ENCODE results near the gene CDK5R2.

CDK5R2 gene

DNA sequence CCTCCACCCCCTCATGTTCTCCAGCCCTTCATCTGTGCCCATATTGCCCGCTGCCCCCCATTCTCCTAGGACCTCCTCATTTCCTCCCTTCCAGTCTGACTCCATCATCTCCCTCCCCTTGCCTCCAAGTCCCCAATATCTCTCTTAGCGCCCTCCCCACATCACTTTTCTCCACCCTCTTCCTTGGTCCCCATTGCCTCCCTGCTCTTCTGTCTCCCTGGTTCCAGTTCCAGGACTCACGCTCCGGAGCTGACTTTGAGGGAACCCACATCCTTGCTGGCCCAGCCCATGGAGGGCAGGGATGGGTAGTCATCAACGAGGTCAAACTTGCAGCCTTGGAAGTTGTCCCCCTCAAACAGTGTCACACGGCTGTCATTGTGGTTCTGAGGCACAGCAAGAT, 31.1 kb downstream of the CDK5R2 start:
- no peak for DNase-seq

DNA sequence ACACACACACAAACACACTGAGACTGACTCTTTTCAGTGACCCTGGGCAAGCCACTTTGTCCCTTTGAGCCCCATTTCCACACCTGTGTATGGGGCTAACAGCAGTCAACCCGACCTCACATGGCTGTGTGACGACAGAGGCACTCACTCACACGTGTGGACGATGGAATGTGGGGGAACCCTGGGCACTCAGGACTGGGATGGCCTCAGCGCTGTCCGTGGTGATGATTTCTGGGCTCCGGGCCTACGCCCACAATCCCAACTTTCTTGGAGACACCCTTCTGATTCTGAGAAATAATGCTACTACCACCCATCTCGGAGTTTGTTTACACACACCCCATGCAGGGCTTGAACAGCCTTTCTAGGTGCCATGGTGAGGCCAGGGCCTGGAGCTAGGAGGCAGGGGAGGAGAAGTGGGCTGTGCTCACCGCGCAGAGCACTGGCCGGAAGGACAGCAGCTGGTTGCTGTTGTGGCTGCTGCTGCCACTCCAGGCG, 32.3 kb downstream of the CDK5R2 start:
- no peak for DNase-seq

DNA sequence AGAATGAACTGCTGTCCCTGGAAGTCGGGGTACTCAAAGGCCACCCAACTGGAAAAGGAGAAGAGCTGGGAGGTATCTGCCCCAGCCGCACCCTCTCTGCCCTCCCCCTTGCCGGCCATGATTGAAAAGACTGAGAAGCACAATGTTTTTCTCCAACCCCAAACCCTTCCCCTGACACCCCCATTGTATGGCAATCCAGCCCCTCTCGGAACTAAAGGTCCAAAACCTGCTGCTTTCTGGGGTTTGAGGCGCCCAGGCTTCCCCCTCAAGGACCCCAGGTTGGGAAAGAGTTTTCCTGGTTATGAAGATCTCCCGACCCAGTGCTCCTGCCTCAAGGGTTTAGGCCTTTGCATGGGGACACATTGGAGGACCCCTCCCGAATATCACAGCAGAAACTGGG, 32.7 kb downstream of the CDK5R2 start:
- no peak for DNase-seq

DNA sequence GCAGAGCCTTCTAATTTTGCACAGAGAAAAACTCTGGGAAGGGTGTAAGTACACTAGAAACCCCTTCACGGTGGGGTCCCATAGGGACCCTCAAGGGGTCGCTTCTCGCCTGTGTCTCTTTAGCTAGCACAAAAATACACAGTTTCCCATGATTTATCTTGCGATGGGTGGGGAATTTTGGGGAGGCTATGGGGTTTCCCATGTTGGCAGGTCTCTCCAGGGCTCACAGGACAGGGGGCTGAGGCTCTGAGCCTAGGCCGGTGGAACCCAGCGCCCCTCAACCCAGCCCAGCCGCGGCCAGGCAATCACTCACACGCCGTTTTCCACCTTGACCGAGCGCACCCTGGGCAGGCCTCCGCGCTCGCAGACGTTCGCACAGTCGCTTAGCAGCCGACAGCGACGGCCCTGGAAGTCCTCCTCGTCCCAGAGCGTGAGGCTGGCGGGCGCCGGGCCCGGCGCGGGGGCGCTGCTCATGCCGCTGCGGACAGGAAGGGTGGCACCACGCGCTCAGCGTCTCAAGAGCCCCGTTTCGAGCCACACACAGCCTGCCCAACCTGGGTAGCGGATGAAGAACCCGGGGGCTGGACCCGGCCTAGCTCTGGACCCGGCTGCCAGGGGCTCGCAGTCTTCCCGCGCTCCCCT, 33.4 kb downstream of the CDK5R2 start:
- DNase-seq = no peak

DNA sequence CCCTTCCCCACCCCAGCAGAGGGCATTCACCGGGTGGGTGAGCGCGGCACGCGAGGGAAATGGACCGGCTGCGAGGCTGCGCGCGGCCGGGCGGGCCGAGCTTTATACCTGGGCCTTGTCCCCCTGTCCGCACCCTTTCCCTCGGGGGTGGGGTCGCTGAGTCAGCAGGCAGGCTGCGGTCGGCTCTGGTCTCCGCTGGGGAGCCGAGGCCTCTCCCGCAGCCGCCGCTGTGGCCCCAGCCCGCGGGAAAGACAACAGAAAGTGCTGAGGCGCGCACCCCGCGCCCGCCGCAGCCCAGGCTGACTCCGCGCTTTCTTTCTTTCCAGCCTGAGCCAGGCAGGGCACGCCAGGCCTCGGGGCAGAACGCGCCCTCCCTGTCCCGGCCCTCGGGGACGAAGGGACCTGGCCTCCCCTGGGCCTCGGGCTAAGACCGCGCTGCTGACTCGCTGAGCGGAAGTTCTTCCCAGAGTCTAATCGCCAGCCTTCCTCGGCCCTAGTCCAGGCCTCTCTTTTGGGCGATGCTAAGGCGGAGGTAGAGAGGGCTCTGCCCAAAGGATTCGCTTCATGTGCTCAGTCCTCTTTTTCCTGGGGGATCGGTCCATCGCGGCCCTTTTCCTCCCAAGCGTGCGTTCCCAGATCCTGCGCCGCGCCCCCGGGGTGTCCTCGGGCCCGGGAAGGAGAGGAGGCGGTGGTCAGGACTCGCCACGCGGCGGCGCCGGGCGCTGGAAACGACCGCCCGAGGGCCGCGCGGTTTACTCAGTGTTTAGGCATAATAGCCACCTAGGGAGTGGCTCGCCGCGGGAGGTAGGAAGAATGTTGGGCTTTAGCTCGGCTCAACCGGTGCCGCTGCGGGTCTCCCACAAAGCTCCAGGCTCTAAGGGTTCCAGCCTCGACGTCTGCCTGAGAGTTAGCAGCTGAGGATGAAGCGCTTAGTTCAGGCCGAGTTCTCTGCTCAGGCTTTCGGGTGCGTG, 34.2 kb downstream of the CDK5R2 start, which contains the start of gene CRYBA2:
CRYBA2 (minus strand) TSS at position 78 of the 971 bp plus-strand sequence. CDS start 246 bp downstream, outside the sequence.
- DNase-seq = no peak

DNA sequence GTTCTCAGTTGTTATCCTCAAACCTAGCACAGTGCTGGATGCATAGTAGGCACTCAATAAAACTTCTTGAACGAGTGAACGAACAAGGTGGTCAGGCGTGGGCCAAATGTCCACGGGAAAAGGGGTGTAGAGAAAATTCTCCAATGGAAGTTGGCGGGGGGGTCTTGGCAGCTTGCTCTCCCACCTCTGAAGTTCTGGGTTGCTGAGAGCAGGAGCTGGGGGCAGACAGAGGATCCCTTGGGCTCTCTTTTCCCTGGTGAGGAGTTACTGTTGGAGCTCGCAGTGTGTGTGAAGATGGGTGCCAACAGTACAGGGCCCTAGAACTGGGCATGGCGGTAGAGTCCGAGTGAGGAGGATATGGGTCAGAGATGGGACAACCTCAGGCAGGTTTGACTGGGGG, 36.1 kb downstream of the CDK5R2 start:
- no peak for DNase-seq

DNA sequence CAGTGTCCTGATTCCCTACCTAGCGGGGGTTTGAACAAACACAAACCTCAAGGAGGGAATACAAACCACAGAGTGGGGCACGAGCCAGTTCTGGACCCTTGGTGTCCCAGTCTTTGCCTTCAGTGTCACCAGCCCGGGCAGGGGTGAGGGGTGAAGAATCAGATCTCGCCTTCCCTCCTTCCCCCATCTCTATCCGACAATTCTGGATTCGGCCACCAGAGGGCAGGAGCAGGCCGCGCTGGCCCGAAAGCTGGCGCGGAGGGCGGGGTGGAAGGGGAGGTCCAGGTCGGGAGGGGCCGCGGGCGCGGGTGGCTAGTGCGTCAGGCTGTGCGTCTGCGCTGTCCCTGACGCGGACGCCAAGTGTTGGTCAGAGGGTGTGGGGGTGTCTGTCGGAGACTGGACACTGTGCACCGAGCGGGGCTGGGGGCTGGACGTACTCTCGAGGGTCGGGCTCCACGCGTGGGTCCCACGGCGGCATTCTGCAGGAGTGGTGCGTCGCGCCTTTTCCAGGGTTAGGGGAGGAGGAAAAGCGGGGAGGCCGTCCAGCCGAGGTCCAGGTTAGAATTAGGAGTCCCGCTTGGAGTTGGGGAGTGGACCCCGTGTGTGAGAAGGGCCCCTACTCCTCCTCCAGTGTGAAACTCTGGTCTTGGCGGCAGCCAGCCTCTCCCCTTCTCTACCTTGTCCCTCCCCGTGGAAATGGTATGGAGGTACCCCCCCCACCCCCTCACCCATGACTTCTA, 36.7 kb downstream of the CDK5R2 start:
- peak; percentile 48 for DNase-seq

DNA sequence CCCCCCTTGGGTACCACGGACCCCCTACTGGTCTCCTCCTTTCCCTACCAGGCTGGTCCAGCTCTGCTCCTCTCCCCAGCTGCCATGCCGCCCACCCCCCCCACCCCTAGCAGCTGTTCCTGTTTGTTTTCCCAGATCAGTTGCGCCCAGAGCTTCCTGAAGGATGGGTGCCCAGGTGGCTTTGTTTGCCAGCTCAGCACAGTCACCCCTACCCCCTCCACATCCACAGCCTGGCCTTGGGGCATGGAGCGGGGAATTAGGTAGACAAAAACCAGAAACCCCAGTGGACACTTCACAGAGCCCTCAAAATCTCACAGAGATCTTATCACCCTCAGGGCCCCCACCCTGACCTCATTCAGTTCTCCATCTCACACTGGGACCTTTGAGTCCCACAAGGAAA, 37.5 kb downstream of the CDK5R2 start:
- no peak for DNase-seq

DNA sequence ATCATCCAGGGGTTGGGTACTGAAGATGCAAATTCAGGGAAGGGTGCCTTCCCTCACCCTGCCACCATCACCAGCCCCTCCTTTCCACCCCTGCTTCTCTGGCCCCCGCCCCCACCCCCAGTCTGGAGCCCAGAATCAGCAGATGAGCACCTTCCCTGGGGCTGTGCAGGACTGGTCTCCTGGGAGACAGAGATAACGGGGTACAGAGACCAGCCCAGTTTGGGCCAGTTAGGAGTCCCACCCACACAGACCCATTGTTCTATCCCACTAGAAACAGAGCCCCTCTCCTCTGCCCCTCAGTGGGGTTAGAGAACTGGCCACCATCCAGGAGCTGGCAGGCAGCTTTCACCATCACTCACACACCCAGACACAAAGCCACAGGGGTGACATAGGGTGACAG, 38.3 kb downstream of the CDK5R2 start:
- DNase-seq = no peak

DNA sequence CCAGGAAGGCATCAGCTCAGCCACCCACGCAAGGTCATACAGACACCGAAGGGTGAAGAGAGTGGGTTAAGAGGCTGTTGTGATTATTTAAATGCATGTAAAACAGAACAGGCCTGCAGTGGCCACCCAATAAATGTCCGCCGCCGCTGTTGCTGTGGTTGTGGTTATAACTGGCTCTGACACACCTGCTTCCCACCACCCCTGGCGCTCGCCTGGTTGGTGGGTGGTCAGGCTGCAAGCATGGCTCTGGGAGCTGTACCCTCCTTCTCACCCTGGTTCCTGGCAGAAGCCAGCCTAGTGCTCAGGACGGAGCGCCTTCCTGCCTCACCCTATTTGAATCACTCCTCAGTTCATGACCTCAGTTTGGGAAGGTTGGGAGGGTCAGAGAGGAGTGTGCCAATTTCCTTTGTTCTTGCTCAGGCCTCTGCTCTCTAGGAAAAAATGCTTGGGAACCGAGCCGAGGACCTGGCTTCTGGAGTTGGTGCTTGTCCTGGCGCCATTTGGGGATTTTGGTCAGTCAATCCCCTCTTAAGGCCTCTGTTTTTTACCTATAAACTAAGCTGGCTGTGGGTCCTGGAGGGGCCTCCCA, 39.0 kb downstream of the CDK5R2 start:
- DNase-seq = no peak

DNA sequence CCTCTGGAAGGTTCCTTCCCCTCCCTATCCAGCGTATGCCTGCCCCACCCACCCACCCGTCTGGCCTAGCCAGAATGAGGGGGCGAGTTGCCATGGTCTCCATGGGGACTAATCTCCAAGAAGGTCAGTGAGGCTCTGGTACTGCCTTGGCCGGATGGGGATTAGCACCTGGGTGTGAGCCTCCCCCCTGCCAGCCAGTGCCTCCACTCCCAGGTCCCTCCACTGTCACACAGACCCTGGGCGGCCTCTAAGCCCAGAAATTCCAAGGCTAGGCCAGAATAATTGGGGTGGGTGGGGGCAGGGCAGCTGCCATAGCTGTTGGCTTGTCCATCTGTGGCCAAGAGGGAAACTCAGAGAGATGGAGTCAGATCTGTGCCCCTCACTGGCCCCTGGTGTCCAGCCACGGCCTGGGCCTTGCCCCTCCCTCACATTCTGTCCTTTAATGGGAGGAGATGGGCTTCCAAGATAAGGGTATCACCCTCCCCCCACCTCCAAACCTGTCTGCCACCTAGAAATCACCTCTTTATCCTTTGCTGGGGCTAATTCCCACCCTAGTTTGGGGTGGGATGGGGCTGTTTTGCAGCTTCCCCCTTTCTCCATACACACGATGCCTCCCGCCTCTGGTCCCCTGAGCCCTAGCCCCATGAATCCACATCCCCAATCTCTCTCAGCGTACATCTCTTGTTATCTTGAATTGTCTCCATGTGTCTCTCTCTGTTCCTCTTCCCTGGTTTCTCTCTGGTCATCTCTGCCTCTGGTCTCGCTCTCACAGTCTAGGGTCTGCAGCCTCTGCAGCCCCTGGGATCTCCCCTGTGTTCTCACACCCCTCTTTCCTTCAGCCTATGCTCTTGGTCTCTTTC, 39.8 kb downstream of the CDK5R2 start:
- no peak for DNase-seq

DNA sequence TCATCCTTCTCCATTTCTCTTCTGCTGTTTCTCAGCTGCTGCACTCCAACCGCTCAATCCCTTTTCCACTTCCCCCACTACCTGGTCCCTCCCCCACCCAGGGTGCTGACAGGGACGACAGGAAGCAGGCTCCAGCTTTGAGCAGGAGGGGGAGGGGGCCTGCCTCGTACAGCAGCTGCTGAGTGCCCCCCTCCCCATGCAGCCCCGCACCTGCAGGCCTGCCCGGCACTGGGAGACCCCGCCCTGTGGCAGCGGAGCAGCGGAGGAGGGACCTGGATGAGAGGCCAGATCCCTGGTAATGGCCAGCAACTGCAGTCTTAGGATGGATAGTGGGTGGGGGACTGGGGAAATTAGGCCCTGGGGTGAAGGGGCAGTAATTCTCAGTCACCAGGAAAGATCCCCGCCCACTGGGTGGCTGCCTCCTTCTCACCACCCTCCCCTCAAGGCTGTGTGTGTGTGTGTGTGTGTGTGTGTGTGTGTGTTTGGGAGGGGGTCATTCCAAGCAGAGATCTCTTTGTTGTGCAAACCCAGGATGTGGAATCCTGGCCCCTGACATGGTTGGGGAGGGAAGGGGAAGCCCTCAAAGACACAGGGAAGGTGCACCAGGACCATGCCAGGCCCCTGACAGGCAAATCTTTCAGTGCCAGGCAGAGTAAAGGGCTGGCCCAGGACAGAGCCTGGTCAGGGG, 40.6 kb downstream of the CDK5R2 start:
- no peak for DNase-seq

DNA sequence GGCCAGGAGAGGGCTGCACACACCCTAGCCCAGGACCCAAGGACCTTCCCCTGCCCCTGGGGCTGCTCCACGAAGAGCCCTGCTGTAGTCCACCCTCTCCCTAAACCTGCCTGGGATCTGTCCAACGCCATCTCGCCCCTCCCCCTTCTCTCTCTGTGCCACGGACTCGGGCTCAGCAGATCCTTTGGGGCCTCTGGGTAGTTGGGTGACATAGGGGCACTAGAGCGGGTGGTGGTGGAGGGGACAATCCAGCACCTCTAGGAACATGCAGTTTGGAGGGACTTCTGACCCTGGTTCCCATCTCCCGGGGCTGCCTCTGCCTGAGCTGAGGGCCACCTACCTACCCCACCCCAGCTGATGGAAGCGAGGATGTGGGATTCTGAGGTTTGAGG, 41.1 kb downstream of the CDK5R2 start:
- DNase-seq = no peak

DNA sequence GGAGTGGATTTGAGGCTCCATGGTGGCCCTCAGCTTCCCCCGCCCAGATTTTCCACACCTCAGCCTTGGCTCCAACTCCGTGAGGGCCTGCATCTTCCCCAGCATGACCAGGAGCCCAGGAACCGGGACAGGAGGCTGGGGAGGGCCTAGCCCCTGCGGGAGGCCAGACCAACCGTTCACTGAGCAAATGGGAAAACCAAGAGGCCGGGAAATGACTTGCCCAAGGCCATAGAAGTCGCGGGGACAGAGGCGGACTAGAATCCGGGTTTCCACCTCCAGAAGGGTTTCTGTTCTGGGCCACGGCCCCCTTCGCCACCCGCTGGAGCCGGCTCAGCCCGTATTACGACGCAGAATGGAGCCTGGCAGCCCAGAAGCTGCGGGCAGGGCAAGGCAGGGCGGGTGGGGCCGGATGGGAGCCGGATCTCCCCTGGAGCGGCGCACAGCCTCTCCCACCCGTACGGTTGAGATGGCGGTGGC, 41.7 kb downstream of the CDK5R2 start:
- DNase-seq = no peak

DNA sequence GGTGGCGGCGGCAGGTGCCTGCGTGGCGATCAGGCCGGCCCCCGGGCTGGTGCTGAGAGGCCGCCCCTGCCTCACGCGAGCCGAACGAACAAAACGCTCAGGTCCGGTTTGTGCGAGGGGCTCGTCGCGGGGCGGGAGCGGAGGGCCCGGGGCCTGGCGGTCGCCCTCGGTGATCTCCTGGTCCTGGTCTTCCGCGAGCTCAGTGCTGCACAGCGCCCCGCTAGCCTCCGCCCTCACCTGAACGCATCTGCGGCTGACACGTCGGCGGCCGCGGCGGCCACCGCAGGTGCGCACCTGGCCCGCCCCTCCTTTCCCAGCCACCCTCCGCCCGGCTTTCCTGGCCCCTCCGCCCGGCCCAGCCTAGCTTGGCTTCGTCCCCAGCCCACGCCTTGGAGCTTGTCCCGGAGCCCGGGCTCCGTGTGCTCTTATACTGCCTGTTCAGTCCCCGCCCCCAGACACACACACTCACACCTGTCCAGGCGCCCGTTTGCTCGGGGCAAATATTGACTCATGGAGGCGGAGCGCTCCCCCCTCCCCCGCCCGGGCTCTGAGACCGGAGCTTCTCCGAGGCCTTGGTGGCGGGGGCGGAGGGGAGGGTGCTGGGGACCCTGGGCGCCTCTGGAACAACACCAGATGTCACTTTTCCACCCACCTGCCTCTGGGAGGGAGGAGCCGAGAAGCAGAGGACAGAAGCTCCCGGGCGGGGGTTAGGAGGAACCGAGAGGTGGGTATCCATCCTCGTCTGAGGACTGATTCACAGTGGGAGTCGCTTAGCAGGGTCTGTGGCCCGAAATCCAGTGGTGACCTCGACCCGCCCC, 42.3 kb downstream of the CDK5R2 start:
- DNase-seq = no peak

DNA sequence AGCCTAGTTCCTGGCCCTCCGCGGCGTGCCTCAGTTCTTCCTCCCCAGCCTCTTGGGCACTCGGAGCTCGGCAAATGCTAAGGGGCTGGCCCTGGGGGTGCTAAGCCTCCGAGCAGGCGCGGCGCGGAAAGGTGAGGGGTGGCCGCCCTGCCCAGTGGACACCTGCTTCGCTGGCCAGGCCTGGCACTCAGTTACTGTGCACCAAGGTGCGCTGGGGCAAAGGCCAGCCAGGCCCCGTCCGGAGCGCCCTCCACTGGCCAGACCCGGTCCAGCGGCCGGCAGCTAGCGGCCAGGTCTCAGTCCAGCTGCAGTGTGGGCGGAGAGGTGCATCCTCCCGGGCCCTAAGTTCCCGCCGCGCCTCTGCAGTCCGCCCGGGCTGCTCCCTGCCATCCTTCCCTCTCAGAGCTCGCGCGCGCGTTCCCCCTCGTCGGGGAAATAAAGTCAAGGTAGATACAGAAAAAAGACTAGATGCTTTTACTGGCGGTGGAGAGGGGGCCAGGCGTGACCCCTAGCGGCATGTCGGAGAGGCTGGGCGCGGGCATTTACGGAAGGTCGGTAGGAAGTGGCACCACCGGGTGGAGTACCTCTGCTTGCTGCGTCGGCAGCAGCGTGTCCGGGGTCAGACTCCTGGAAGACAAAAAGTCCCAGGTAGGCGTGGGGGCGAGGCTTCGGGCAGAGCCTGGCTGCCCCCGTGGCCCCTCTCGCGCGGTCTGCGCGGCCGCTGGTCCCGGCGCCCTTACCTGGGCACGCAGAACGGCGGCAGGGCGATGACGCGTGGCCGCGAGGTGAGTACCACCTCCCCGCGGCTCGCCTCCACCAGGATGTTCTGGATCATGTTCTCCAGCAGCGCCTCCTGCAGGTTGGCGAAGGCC, 43.2 kb downstream of the CDK5R2 start:
- no peak for DNase-seq

DNA sequence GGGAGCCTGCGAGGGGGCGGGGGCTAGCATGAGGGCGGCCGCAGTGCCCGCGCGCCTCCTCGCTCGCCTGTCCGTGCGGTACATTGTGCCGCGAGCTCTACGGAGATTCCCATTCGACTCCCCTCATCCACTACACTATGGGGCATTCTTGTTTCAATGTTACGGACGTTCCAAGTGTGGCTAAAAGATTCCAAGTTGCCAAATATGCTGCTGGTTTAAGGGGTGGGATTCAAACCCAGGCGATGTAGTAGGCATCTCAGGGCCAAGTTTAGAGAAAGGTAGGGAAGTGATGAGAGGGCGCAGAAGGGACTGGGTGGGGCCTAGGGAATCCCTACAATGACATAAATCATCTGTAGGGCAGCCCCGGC, 43.8 kb downstream of the CDK5R2 start:
- DNase-seq = no peak

DNA sequence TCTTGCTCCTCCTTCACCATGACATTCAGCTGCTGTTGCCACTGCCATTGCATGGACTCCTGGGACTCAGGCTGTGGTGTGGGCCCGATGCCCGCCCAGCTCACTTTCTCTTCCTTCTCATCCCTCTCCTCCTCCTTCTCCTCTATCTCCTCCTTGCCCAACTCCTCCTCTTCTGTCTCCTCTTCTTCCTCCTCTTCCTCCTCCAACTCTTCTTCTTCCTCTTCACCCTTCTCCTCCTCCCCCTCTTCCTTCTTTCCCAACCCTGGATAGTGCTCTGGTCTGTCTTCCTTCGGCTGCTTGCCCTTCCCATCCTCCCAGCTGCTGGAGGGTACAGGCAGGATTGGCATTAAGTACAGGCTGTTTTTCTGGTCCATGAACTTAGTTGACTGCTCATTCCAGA, 44.5 kb downstream of the CDK5R2 start:
- no peak for DNase-seq

DNA sequence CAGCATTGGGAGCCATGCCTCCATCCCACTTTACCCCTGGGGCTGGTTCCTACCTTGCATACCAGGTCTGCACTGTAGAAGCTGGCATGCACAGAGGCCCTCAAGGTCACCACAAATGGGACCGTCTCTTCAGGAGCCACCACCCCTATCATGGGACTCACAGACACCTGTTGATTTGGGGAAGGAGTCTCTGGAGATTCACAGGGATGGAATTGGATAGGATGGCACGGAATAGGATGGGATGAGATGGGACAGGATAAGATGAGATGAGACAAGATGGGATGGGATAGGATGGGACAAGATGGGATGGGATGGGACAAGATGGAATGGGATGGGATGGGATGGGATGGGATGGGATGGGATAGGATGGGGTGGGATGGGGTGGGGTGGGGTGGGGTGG, 49.8 kb downstream of the CDK5R2 start:
- no peak for DNase-seq

Measured in NCI-H1048 (cell line).